Neural crest cell (in vitro differentiated cells): Measurements from ENCODE around the gene ELAVL1. TPM values are rescaled to one million over a fixed set of nuclear protein-coding genes. Genes with fewer than 3 reads are reported as not detected.
"Not testable (repeated sequence)": the region's sequence is repeated elsewhere in the genome, so short reads cannot be mapped to it uniquely, and the experiment has no call there.

Source experiments
- DNase-seq: peaks from one replicate; pipeline ENCODE4 v3.0.0; 2021; ENCODE audit warnings: low read depth, mixed read lengths, low spot score
- H3K27ac Mint-ChIP-seq: one replicate; pipeline ENCODE4 v1.8.0; 2021; ENCODE audit warnings: mild to moderate bottlenecking, mixed read lengths; ENCODE audit not compliant: unreplicated experiment
- H3K27me3 Mint-ChIP-seq: 2 replicates; pipeline ENCODE4 v1.8.0; 2021; ENCODE audit warnings: low read depth, mild to moderate bottlenecking, mixed read lengths
- H3K36me3 Mint-ChIP-seq: 2 replicates; pipeline ENCODE4 v1.8.0; 2021; ENCODE audit warnings: low read depth, mild to moderate bottlenecking, mixed read lengths
- H3K4me1 Mint-ChIP-seq: 2 replicates; pipeline ENCODE4 v1.8.0; 2021; ENCODE audit warnings: mixed read lengths
- H3K4me3 Mint-ChIP-seq: one replicate; pipeline ENCODE4 v1.8.0; 2021; ENCODE audit warnings: mild to moderate bottlenecking, mixed read lengths
- H3K9me3 Mint-ChIP-seq: 2 replicates; pipeline ENCODE4 v1.8.0; 2021; ENCODE audit warnings: mixed read lengths
- CTCF ChIP-seq: fragments of 200-600 bp; sonication (generic); conservative IDR thresholded peaks from 2 replicates; pipeline ENCODE4 v1.5.0; 2021; ENCODE audit warnings: antibody characterized with exemption, mild to moderate bottlenecking
- total RNA-seq: library from RNA; stranded (reverse); gene quantifications from 2 replicates; pipeline ENCODE4 v1.2.1, GENCODE V29; 2021

The ELAVL1 gene
- total RNA-seq, 1 donor from 2014 or later = 209 TPM

- DNase-seq = no peak
- H3K36me3 Mint-ChIP-seq = no peaks in the 10 kb centered on the region
- H3K4me1 Mint-ChIP-seq = peaks cover 14% of the 10 kb centered on the region
- H3K9me3 Mint-ChIP-seq = no peaks in the 10 kb centered on the region
- no peak overlapping the region for H3K27ac Mint-ChIP-seq
- no peak for TF ChIP-seq CTCF
- H3K4me3 Mint-ChIP-seq = no peak overlapping the region
- no peaks in the 10 kb centered on the region for H3K27me3 Mint-ChIP-seq
These were observed 19.9 kb upstream of the ELAVL1 start for GRCh38 chr19:8025316-8025715.

GRCh38 chr19:8024256-8024655 lies 18.8 kb upstream of the ELAVL1 start:
- not testable (repeated sequence) for H3K4me3 Mint-ChIP-seq, H3K9me3 Mint-ChIP-seq, H3K4me1 Mint-ChIP-seq, DNase-seq, H3K27ac Mint-ChIP-seq, H3K36me3 Mint-ChIP-seq, H3K27me3 Mint-ChIP-seq

- Mint-ChIP-seq H3K27me3 (no peaks in the 10 kb centered on the region), H3K9me3 (no peaks in the 10 kb centered on the region), H3K27ac (no peak overlapping the region), H3K36me3 (no peaks in the 10 kb centered on the region), H3K4me3 (no peak overlapping the region), H3K4me1 (peaks cover under 1% of the 10 kb centered on the region)
- TF ChIP-seq CTCF = no peak
- no peak for DNase-seq
These were observed 17.9 kb upstream of the ELAVL1 start for GRCh38 chr19:8023371-8023770.

GRCh38 chr19:8022275-8022674 lies 16.8 kb upstream of the ELAVL1 start:
- H3K4me1 Mint-ChIP-seq = peaks cover 5% of the 10 kb centered on the region
- H3K9me3 Mint-ChIP-seq = no peaks in the 10 kb centered on the region
- no peak for TF ChIP-seq CTCF
- DNase-seq = no peak
- no peaks in the 10 kb centered on the region for H3K36me3 Mint-ChIP-seq
- no peaks in the 10 kb centered on the region for H3K27me3 Mint-ChIP-seq
- H3K27ac Mint-ChIP-seq = peak overlapping the region; percentile 75
- H3K4me3 Mint-ChIP-seq = no peak overlapping the region

GRCh38 chr19:8021374-8021773 lies 15.9 kb upstream of the ELAVL1 start:
- no peaks in the 10 kb centered on the region for H3K27me3 Mint-ChIP-seq
- H3K4me1 Mint-ChIP-seq = peaks cover 5% of the 10 kb centered on the region
- TF ChIP-seq CTCF = no peak
- H3K9me3 Mint-ChIP-seq = no peaks in the 10 kb centered on the region
- no peak overlapping the region for H3K27ac Mint-ChIP-seq
- no peak overlapping the region for H3K4me3 Mint-ChIP-seq
- DNase-seq = no peak
- H3K36me3 Mint-ChIP-seq = no peaks in the 10 kb centered on the region

- TF ChIP-seq CTCF = no peak
These were observed 15.2 kb upstream of the ELAVL1 start for GRCh38 chr19:8020681-8021080.

More at GRCh38 chr19:8020681-8021080, 15.2 kb upstream of the ELAVL1 start:
- Mint-ChIP-seq H3K9me3 (no peaks in the 10 kb centered on the region), H3K4me3 (no peak overlapping the region), H3K36me3 (no peaks in the 10 kb centered on the region), H3K27me3 (no peaks in the 10 kb centered on the region), H3K27ac (no peak overlapping the region), H3K4me1 (peaks cover 5% of the 10 kb centered on the region)
- no peak for DNase-seq
